CD4-positive, alpha-beta T cell treated with Interleukin-15 for 4 hours (primary cell): ENCODE results near the gene MS4A10.

Experiments used
- DNase-seq: peaks from one replicate; pipeline ENCODE4 v3.0.0-alpha.2; 2020; ENCODE audit warnings: low spot score

Gene MS4A10

GRCh38 chr11:60766547-60766946 is 18.6 kb upstream of the MS4A10 start:
- DNase-seq = no peak

- DNase-seq = no peak
Measured at GRCh38 chr11:60767388-60767811, 17.7 kb upstream of the MS4A10 start.

DNA sequence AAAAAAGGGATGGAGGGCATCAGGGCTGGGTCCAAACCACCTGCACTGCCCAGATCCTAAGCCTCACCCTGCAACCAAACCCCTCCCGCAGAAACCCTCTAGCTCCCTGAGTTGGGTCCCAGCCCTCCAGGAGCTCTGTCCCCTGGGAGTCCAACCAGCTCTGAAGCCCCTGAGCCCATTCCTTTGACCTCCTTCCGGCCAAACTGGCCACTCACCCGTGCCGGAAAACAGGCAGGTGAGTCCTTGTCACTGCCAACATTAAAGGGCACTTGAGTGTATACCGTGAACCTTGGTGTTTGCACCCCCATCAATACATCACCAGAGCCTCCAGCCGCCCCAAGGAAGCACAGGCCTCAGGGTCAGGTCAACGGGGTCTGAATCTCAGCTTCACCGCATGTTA is 16.9 kb upstream of the MS4A10 start:
- no peak for DNase-seq

DNA sequence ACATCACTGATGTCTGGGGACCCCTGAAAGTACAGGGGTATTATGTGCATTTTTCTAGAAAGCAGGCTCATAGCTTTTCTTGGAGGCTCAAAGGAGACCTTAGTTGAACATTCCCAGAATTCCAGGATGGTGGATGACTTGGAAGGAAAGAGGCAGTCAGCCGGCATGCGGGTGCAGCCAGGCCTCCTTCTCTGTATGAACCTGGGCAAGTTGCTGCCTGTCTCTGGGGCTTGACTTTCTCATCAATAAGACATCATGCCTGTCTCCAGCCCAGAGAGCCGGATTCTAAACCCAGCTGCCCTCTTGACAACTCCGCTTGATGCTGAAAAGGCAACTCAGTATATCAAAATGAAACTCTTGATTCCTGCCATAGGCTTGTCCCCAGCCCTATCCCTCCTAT is 15.9 kb upstream of the MS4A10 start:
- DNase-seq = no peak

- no peak for DNase-seq
Measured at GRCh38 chr11:60769811-60770210, 15.3 kb upstream of the MS4A10 start.

DNA sequence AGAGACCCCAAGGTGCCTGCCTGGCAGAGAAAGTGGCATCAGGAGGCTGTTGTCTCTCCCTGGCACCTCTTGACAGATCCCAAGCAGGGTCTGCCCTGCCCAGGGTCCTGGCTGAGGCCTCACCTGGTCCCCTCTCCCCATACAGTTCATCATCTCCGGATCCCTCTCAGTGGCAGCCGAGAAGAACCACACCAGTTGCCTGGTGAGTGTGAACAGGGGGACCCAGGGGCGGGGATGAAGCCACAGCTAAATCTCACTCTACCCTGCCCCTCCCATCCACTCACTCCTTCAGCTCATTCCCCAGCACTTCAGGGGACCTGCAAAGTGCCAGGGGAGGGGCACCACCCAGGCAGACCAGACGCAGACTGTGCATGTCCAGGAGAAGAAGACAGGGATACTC is 14.0 kb upstream of the MS4A10 start:
- no peak for DNase-seq

DNA sequence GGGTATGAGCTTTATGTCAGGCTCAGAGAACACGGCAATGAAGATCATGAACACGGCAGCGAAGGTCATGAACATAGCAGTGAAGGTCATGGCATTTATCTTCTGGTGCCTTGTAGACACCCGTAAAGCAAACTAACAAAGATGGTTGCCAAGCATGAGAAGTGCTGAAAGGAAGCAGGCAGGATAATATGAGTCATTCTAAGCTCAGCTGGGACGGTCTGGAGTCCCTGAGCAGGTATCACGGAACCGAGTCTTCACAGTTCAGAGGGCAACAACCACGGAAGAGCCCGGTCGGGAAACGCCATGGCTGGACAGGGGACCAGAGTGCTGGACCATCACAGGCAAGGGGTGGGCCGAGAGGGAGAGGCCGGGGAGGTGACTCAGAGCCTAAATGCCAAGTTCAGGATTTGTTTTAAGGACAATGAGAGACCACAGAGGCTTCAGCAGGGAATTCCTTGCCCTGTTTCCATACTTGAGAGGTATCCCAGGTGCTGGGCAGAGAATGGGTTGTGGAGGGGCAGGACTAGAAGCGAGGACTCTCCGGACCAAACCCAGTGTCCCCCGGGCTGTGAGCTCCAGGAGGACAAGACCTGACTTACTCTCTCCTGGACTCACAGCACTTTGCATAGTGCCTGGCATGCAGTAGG is 13.1 kb upstream of the MS4A10 start:
- DNase-seq = no peak

GRCh38 chr11:60772666-60773065 is 12.5 kb upstream of the MS4A10 start:
- no peak for DNase-seq

GRCh38 chr11:60774726-60775125 is 10.4 kb upstream of the MS4A10 start:
- no peak for DNase-seq

- peak; percentile 76 for DNase-seq
Measured at GRCh38 chr11:60775420-60775961, 9.6 kb upstream of the MS4A10 start.

DNA sequence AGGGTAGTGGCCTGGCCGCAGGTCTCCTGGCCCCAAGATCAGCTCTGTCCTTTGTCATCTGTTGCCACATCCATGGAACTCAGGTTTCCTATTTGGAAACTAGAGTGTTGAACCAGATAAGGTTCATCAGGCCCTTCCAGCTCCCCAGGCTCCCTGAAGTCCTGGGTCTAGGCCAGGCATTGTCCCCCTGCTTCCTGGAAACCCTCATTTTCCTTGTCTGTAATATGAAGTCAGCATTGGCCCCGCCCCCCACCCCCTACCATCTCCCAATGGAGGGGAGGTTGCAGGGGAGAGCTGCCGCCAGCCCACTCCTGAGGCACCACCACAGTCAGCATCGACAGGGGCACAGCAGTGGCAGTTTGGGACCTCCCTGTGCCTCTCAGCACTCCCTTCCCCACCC is 9.0 kb upstream of the MS4A10 start:
- DNase-seq = no peak

- no peak for DNase-seq
Measured at GRCh38 chr11:60777106-60777505, 8.0 kb upstream of the MS4A10 start.

- no peak for DNase-seq
Measured at GRCh38 chr11:60777572-60777971, 7.6 kb upstream of the MS4A10 start.

DNA sequence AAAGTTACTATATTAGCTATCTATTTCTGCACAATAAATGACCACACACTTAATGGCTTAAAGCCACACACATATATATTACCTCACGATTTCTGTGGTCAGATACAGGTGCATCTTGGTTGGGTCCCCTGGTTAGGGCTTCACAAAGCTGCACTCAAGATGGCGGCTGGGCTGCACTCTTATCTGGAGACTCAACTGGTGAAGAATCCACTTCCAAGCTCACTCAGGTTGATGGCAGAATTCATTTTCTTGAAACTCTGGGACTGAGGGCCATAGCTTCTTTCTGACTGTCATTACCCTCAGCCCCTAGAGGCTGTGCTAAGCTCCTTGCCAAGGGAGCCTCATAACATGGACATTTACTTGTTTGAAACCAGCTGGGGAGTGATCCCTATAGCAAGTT is 5.1 kb upstream of the MS4A10 start:
- DNase-seq = no peak

DNA sequence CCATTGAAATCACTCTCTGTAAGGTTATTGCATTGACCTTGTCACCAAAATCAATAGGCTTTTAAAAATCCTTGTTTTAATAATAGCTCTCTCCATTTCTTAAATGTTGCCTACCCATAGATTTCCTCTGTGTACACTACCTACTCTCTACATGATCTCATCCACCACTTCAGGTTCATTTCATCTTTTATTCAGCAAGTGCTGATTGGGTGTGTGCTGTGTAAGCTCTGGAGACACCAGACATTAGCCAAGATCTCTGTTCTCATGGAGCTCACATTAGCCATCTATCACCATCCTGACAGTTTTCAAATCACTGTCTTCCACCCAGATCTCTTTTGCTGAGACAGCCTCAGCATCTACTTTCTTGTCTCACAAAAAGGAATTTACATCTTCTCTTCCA is 4.4 kb upstream of the MS4A10 start:
- no peak for DNase-seq

DNA sequence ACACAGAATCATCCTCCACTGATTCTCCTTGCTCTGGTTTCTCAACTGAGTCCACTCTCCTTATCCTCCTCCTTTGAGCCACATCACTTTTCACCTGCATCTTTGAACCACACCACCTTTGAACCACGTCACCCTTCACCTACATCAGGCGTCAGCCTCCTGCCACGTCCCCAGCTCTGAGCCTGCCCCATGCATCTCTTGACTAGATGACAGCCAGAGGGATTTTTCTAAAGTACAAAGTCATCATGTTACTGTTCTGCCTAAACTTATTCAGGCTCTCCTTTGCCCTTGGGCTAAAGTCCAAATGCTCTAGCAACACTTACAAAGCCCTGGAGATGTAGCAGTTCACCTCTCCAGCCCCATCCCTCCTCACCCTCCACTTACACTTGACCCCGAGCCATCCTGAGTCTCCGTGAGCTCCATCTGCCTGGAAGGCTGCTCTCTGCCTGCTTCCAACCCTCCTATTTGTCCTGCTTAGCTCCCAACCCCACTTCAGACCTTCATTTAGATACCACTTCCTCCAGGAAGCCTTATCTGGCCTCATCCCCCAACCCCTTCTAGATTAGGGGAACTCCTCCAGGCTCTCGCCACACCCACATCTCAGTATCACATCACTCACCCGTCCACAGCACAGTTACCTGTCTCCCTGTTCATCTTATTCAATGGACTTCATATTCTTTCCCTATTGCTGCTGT is 3.7 kb upstream of the MS4A10 start:
- DNase-seq = no peak

DNA sequence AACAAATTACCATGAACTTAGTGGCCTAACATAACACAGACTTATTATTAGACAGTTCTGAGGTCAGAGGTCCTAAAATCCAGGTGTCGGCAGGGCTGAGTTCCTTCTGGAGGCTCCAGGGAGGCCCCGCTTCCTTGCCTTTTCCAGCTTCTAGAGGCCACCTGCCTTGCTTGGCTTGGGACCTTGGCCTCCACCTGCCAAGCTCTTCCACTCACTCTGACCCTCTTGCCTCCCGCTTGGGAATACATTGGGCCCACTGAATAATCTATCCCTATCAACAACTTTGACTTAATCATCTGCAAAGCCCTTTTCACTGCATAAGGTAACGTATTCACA is 3.2 kb upstream of the MS4A10 start:
- no peak for DNase-seq

DNA sequence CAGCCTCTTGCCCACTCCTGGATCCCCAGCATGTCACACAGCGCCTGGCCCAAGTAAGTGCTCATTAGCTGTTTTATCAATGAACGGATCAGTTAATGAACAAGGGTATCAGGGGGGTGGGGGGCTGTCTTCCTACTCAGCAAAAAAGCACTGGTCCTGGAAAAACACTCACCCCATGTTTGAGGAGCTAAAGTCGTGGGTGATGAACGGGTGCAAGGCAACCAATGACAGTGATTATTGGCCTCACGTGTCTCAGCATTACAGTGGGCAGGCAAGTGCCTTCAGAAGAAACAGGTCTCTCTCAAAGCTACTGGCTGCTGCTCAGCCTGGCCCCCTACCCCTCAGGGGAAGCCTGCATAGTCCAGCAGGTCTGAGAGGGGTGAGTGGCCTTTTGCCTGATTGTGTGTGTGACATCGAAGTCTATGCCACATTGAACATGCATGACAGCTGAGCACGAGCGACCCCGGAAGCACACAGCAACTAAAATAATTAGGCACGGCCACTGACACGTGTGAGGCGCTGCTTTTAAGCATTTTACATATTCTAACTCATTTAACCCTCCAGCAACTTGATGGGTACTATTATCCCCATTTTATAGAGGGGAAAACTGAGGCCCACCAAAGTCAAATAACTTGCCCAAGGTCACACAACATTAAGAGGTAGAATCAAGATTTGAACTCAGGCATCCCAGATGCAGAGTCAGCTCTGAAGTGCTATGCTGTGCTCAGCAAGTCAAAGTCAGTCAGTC is 2.6 kb upstream of the MS4A10 start:
- no peak for DNase-seq

DNA sequence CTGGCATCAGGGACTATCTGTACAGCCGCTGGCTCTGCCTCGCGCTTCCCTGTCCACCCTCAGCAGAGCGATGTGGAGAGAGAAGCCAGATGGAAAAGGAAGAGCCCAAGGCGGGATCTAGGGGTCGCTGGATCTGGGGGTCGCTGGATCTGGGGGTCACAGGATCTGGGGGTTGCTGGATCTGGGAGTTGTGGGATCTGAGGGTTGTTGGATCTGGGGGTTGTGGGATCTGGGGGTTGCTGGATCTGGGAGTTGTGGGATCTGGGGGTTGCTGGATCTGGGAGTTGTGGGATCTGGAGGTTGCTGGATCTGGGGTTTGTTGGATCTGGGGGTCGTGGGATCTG is 2.0 kb upstream of the MS4A10 start:
- no peak for DNase-seq

DNA sequence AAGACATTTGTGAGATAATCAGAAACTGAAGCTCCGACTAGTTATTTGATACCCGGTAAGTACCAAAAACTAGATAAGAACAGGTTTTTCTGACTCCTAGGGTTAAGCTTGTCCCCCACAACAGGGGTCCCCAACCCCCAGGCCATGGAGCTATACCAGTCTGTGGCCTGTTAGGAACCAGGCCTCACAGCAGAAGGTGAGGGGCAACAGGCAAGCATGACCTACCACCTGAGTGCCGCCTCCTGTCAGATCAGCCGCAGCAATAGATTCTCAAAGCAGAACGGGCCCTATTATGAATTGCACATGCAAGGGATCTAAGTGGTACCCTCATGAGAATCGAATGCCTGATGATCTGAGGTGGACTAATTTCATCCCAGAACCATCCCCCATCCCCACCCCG is 1.2 kb upstream of the MS4A10 start:
- no peak for DNase-seq

GRCh38 chr11:60785806-60786361 is 751 bp downstream of the MS4A10 start:
- DNase-seq = no peak

DNA sequence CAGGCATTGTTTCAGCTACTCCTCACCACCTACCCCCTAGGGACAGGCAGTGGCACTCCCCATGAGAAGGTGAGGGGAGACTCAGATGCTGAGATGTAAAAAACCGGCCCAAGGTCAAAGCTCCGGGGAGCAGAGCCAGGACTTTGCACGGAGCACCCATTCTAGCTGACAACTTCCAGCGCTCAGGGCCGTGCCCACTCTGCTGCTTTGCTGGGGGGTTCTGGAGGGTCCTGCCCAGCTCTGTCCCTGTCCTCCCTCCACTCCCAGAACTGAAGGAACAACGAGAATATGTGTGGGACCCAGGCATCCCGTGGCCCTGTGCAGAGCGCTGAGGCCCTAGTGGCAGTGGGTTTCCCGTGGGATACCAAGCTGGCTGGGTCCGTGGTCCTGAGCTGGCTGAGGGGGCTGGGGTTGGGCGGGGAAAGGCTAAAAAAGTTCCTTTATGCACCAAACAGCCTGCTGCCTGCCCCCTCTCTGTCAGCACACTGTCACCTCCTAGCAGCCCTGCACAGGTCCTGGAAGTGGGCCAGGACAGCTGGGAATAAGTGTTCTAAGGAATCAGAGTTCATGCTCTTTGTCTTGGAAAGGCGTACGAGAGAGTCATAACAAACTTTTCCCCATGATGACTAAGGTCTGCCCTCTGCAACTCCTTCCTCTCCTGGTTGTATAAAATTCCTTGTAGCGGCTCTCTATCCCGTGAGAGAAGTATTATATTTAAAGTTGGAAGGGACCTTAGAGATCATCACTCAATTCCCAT is 1.9 kb downstream of the MS4A10 start:
- DNase-seq = no peak
